ENCODE results near the gene A4GALT. TPM values are rescaled to one million over a fixed set of nuclear protein-coding genes. Genes with fewer than 3 reads are reported as not detected.
A peak's percentile ranks its signal among the peaks of the same experiment; 100 is the strongest.

A4GALT gene
- total and polyA plus RNA-seq, 2 of the 13 experiments (the other 11 are each of a cell fraction or from before 2014, with no cell fraction given) = 0.09 to 1.1 TPM

DNA sequence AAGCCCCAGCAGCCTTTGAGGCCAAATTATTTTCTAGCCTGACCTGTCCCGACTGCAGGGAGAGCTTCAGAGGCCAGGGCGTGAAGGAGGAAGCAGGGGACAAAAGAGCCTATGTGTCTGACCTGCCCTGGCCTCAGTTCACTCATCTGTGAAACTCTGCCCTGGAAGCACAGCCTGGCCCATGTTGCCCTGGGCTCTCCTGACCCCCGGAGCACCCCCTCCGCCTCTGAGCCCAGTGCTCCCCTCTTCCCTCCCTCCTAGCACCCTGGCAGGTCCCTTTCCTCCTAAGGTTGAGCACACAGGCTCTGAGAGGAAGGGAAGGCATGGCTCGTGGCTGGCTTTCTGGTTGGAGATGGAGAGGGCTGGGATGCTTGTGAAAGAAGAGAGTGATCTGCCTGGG, 3.4 kb upstream of the A4GALT start:
- ATAC-seq (no peak), DNase-seq (ENCODE audit: low spot score) (no peak), FAIRE-seq (no peak)
- intact Hi-C loops (cut with micrococcal nuclease; ENCODE audit: unreplicated experiment) (no loop called here), in situ Hi-C loops (cut with HindIII; ENCODE audit: extremely low pct_ligation_motif_present, low pct_unique_long_range_greater_than_20kb) (no loop called here)
- POLR2A ChIA-PET = no interaction called here
- Histone ChIP-seq H3K9ac (ENCODE audit: insufficient read depth, low read depth, low read length) (no peak overlapping the region), H3K9me3 (ENCODE audit: low read length) (no peaks in the 10 kb centered on the region), H3K36me3 (replicated peaks in 1 of 2; ENCODE audit: control insufficient read depth in 1 of 2, insufficient read depth in 2 of 2, low read length in 2 of 2) (no peaks in the 10 kb centered on the region), H3K4me1 (ENCODE audit: insufficient read depth, low read length) (peaks cover 34% of the 10 kb centered on the region), H3K27ac (ENCODE audit: extremely low read length, insufficient read depth, low read length) (no peak overlapping the region), H3K4me3 (replicated peaks in 1 of 3; ENCODE audit: insufficient read depth in 1 of 3, low read depth in 2 of 3, low read length in 3 of 3) (no peak overlapping the region), H3K27me3 (ENCODE audit: control insufficient read depth in 1 of 2, insufficient read depth in 2 of 2, low read length in 2 of 2) (peaks cover 9 to 60% of the 10 kb centered on the region in 2 experiments), H2AFZ (ENCODE audit: low read length) (no peak overlapping the region), H3K4me2 (ENCODE audit: low read depth, low read length) (no peak overlapping the region), H4K20me1 (ENCODE audit: insufficient read depth, low read length) (no peaks in the 10 kb centered on the region), H3K79me2 (ENCODE audit: insufficient read depth, low read length) (no peaks in the 10 kb centered on the region)
- 6% methylated on average over 5 of the region's 5 CpGs for WGBS (ENCODE audit: low lambda C conversion rate)
- BruUV-seq (replicated peaks) = no TSS peak
- CTCF ChIA-PET (ENCODE audit: low intra/inter-chr PET ratio, low total read pairs) = no interaction called here
- TF ChIP-seq ZNF746 (CRISPR knock-in tag; IDR thresholded peaks at IDR 0.05) = no peak
- TF ChIP-seq REPIN1 (CRISPR knock-in tag; IDR thresholded peaks at IDR 0.05; ENCODE audit: borderline replicate concordance, low read depth) = no peak

DNA sequence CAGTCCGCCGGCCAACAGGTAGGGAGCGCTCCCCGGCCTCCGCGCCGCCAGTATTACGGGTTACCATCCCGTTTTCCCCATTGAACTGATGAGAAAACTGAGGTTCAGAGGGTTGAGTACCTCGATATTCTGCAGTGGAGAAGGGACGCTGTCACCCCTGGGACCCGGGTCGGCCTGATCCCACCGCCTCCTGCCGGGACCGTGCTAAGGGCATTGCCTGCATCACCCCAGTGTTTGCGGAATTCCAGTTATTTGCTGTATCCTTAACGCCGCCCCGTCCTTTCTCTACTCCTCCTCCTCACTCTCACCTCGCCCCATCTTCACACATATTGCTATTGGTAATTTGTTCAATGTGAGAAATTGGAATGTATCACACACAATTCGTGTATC, 370 bp upstream of the A4GALT start:
- ChIA-PET CTCF (ENCODE audit: low intra/inter-chr PET ratio, low total read pairs) (no interaction called here), POLR2A (no interaction called here)
- DNase-seq (ENCODE audit: low spot score) = no peak
- Histone ChIP-seq H3K4me1 (ENCODE audit: insufficient read depth, low read length) (peaks cover 48% of the 10 kb centered on the region), H3K9me3 (ENCODE audit: low read length) (no peaks in the 10 kb centered on the region), H3K4me2 (ENCODE audit: low read depth, low read length) (peak overlapping the region; percentile 74), H3K27me3 (ENCODE audit: control insufficient read depth in 1 of 2, insufficient read depth in 2 of 2, low read length in 2 of 2) (peaks cover 9 to 69% of the 10 kb centered on the region in 2 experiments), H3K79me2 (ENCODE audit: insufficient read depth, low read length) (no peaks in the 10 kb centered on the region), H4K20me1 (ENCODE audit: insufficient read depth, low read length) (no peaks in the 10 kb centered on the region), H3K36me3 (replicated peaks in 1 of 2; ENCODE audit: control insufficient read depth in 1 of 2, insufficient read depth in 2 of 2, low read length in 2 of 2) (no peaks in the 10 kb centered on the region), H3K9ac (ENCODE audit: insufficient read depth, low read depth, low read length) (no peak overlapping the region), H3K27ac (ENCODE audit: extremely low read length, insufficient read depth, low read length) (no peak overlapping the region), H2AFZ (ENCODE audit: low read length) (no peak overlapping the region), H3K4me3 (replicated peaks in 1 of 3; ENCODE audit: insufficient read depth in 1 of 3, low read depth in 2 of 3, low read length in 3 of 3) (peak overlapping the region in 2 of 3 experiments; percentile 8 to 64; a peak in 1 of 6 replicates)
- intact Hi-C loops (cut with micrococcal nuclease; ENCODE audit: unreplicated experiment) = no loop called here
- no peak for TF ChIP-seq FOSL2 (CRISPR knock-in tag; IDR thresholded peaks at IDR 0.05)
- peak; percentile 74 for TF ChIP-seq ZNF629 (CRISPR knock-in tag; conservative IDR thresholded peaks at IDR 0.05)
- WGBS (ENCODE audit: low lambda C conversion rate) = 2% methylated on average over 8 of the region's 22 CpGs
- peak; percentile 29 for ATAC-seq
- BruUV-seq (replicated peaks) = no TSS peak
- no peak for FAIRE-seq
- in situ Hi-C loops (cut with HindIII; ENCODE audit: extremely low pct_ligation_motif_present, low pct_unique_long_range_greater_than_20kb) = no loop called here

Measured in HepG2 (cell line).